HUDEP-2 (cell line): ENCODE data around the gene USF3.
A peak's percentile ranks its signal among the peaks of the same experiment; 100 is the strongest.
"Not testable (repeated sequence)": the region's sequence is repeated elsewhere in the genome, so short reads cannot be mapped to it uniquely, and the experiment has no call there.

Source experiments
- DNase-seq, 76 experiments: peaks; one replicate each; lab custom pipeline; 2025; ENCODE audit not compliant: unreplicated experiment in 76 of 76; lab: John Stamatoyannopoulos, UW

USF3 gene

DNA sequence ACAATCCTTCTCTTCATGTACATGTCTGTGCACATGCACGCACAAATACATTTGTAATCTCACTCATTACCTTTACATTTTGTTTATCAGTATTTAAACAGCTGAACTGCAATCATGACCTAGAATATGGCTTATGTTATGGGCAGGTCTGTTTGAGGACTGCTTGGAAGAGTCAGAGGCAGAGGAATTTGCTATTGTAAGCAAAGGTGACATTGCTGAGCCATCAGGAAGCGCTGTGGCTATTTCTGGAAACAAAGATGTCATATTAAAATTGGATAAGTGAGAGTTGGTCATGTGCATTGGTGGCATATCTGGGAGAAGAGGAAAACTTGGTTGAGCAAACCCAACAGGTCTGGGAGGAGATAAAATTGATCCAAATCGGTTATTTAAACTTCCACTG is 41.6 kb downstream of the USF3 start:
- no peak for DNase-seq

- no peak for DNase-seq
Observed at GRCh38 chr3:113654310-113654709, 42.1 kb downstream of the USF3 start.

- no peak for DNase-seq
Observed at GRCh38 chr3:113649174-113649845, 47.1 kb downstream of the USF3 start.

DNA sequence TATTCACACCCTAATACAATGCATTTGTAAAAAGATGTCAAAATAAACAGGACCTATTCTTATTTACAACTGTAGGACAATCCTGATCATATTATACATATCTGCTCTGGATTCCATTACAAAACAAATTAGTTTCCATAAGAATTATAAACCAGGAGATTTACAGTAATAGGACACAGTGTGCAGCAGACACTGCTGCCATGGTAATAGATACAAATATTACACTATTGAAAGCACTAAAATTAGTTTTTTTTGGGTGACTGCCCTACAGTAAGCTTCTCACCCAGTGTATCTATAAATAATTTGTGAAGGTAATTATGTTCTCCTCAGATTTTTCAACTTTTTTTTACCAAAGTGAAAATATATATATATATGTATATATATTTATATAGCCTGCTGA is 47.9 kb downstream of the USF3 start:
- DNase-seq, result no peak

GRCh38 chr3:113643583-113643982 is 52.9 kb downstream of the USF3 start:
- no peak for DNase-seq

DNA sequence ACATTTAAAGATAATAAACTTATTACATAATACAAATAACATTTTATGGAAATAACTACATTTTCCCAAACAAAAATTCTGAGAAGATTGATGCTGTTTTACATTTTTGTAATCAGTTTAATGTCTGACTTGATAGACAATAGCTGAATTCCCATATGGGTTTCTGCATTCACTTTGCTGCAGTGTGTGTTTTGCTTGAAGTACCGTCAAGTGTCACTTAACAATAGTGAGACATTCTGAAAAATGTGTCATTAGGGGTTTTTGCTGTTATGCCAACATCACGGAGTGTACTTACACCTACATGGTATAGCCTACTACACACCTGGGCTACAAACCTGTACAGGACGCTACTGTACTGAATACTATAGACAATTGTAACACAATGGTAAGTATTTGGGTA is 57.5 kb downstream of the USF3 start:
- no peak for DNase-seq

GRCh38 chr3:113637756-113638155 is 58.7 kb downstream of the USF3 start:
- DNase-seq, result no peak

- not testable (repeated sequence) for DNase-seq
Observed at GRCh38 chr3:113636034-113636433, 60.4 kb downstream of the USF3 start.

DNA sequence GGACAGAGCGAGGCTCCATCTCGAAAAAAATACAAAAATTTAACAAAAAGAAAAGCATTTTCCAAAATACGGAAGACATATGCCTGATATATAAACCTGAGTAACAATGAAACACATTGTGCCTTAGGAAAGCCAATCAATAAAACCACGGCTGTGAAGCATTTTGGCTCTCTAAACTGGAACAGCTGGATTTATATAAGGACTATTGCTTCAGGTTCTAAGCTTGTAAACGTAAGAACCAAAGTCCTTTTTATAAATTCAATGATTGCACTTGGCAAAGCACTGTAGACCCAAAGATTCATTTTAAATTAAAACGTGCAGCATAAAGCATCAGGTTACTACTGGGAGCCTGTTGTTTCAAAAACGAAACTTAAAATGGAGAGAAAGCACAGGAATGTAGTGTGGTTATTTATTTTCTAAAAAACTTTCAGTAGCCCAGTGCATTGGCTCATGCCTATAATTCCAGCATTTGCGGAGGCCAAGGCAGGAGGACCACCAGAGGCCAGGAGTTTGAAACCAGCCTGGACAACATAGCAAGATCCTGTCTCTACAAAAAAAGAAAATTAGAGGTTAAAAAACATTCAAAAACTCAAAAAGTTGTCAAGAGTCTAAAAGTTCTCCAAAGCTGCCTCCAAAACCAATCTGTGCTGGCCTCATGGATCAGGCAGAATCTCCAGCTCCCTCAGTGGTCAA is 61.5 kb downstream of the USF3 start:
- no peak for DNase-seq

DNA sequence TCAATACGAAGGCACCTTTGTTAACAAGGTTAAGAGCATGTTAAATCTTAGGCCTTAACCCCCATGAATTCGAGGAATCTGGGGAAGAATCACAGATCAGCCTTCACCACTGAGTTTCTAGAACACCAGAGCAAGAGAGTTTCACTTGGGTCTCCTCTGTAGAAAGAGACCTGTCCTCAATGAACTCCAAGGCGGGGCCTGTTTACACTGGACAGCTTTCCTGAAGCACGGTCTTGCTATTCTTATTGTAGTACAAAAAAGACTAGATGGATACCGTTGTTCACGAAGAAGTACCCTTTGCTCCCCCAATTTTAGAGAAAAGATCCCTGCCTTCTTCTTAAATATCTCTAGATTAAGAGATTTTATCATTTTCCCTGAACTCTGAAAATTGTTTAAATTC is 64.9 kb downstream of the USF3 start:
- no peak for DNase-seq

- DNase-seq, result no peak
Observed at GRCh38 chr3:113630956-113631542, 65.4 kb downstream of the USF3 start.

GRCh38 chr3:113629584-113630421 is 66.6 kb downstream of the USF3 start:
- no peak for DNase-seq

DNA sequence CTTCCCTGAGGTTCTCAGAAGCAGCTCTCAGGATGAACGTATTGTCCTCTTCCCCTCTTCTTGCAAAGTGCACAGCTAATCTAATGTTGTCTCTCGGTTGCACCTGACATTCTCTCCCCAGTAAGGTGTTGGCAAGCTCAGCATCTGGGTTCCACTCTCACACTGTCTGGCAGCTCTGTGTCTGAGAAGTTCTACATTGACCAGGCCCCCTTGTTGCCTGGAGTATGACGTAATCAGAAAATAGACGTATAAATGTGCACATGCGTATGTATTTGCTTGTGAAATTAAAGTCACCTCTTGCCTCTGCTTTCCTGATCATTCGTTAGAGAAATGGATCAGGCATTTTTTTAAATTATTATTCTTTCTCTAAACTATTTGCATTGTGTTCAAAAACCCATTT is 67.7 kb downstream of the USF3 start:
- no peak for DNase-seq

DNA sequence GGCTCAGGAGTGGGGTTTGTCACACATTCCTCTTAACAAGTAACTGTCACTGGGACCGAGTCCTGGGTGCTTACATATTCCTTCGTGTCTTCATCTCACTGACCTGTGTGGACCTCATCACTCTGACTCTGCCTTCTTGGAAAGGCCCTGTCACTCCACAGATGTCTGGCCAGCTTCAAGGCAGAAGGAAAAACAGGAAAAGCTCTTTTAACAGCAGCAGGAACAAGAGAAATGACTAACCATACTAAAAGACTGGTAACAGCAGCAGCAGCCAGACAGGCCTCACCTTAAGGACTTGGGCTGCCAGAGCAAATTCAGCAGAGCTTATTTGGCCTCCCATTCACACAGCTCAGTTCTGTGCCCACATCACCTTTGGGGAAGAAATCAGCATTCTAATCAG is 68.1 kb downstream of the USF3 start:
- no peak for DNase-seq

GRCh38 chr3:113626503-113627371 is 69.7 kb downstream of the USF3 start:
- peak in 62 of 76 experiments; percentile 1 to 71 (median 32) for DNase-seq

DNA sequence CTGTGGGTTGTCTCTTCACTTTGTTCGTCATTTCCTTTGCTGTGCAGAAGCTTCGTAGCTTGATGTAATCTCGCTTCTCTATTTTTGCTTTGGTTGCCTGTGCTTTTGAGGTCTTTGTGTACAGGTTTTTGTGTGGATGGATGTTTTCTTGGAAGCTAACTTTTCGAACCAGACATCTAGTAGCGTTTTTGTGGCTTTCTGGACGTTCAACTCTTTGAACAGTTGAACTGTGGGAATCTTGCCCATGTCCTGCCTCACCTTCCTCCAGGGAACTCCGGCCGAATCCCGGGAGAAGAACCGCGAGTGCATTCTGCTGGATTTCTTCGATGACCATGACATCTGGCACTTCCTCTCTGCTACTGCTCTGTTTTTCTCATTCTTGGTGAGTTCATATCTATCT is 70.6 kb downstream of the USF3 start:
- DNase-seq, result no peak

GRCh38 chr3:113623811-113624210 is 72.6 kb downstream of the USF3 start:
- DNase-seq, result no peak

DNA sequence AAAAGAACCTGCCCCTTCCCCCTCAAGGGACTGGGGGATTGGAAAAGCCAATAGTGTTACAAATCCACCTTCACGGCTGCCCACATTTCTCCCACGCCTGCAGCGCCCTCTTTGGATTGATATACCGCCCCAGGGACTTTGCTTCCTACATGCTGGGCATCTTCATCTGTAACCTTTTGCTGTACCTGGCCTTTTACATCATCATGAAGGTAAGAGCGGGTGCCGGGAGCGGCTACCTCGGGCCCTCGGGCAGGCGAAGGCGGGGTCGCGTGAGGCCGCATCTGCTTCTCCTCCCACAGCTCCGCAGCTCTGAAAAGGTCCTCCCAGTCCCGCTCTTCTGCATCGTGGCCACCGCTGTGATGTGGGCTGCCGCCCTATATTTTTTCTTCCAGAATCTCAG is 73.1 kb downstream of the USF3 start:
- no peak for DNase-seq

DNA sequence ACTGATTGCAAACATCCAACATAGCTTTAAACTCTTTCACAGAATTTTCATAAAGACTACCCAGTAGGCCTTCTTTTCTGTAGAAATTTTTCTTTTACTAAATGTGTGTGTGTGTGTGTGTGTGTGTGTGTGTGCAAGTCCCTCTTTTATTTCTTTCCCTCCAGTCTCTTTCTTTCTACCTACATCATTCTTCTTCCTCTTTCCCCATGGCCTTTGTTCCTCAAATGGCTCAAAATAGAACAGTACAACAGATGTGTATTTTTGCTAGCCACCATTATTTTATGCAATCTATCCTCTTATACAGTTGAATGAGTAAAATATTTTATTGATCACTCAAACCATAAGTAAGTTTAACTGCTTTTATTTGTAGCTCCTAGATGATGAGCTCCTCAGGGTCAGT is 76.4 kb downstream of the USF3 start:
- DNase-seq, result no peak

DNA sequence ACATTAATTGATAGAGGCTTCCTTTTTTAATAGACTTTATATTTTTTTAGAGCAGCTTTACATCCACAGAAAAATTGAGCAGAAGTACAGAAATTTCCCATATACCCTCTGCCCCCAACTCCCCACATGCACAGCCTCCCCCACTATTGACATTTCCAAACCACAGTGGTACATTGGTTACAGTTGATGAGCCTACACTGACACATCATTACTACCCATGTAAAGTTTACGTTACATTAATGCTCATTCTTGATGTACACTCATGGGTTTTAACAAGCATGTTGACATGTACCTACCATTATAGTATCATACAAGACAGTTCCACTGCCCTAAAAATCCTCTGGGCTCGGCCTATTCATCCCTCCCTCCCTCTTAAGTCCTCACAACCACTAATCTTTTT is 78.7 kb downstream of the USF3 start:
- DNase-seq, result no peak
